ENCODE measurements around the gene AUTS2.

Gene AUTS2

DNA sequence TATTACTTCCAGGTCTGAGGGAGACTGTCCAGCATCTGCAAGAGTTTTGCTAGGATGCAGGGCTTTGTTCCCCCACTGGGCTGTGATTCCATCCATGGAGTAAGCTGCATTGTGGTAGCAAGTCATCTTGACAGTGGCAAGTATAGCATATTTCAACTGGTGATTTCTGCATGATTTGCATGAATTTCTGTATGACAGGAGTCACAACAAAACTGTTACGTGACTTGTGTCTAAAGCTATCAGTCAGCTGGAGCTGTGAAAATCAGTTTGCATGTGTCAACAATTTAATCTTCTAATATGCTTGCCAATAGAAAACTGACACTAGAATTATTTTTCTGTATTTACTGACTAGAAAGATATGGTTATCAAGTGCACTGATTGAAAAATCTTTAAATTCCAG is 344.3 kb downstream of the AUTS2 start:
- no peaks in the 10 kb centered on the region for H3K4me1 ChIP-seq (ENCODE audit: control insufficient read depth in 1 of 2, insufficient read depth in 2 of 2, low read length in 2 of 2)
- H3K36me3 ChIP-seq (ENCODE audit: control insufficient read depth in 1 of 2, insufficient read depth in 2 of 2, low read length in 2 of 2) = no peaks in the 10 kb centered on the region
- no peaks in the 10 kb centered on the region for H3K9me3 ChIP-seq (ENCODE audit: control insufficient read depth in 1 of 2, low read length in 2 of 2)
- no peaks in the 10 kb centered on the region for H3K27me3 ChIP-seq (ENCODE audit: low read depth, low read length)
- no peak overlapping the region for H3K27ac ChIP-seq (ENCODE audit: low read length)
- no peak overlapping the region for H3K4me3 ChIP-seq (ENCODE audit: low read depth in 1 of 2, low read length in 2 of 2)

DNA sequence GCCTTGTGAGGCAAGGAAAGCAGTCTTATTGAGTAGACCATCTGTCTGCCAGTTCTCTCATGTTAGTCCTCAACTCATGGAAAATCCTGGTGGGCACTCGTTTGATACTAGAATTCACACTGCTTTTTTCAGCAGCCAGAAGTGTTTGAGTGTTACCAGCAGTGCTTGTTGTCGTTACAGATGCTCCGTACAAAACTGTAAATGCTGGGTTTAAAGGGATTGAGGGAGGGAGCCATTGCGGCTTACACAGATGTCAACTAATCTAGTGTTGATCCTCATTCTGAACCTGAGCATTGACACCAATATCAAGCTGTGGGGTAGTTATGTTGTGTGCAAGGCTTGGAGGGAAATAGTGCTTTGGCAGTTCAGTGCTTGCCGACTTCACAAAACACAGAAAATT is 348.6 kb downstream of the AUTS2 start:
- no peaks in the 10 kb centered on the region for H3K27me3 ChIP-seq (ENCODE audit: low read depth, low read length)

DNA sequence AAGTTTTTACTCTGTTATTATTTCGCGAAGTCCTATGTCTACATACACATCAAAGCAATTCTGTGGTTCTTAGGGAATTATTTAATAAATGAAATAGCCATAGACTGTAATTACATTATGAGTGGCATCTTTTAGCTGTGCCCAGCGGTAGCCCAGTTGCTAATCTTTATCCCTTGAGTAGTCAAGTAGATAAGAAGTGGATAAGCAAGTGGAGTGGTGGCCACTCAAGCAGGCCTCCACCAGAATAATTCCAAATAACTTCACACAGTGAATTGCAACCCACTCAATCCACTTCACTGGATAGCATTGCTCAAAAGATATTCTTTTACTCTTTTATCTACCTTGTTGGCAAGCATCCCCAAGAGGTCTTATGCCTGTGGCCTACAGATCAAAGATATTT is 349.7 kb downstream of the AUTS2 start:
- H3K36me3 ChIP-seq (ENCODE audit: control insufficient read depth in 1 of 2, insufficient read depth in 2 of 2, low read length in 2 of 2) = no peaks in the 10 kb centered on the region
- H3K9me3 ChIP-seq (ENCODE audit: control insufficient read depth in 1 of 2, low read length in 2 of 2) = no peaks in the 10 kb centered on the region
- no peaks in the 10 kb centered on the region for H3K4me1 ChIP-seq (ENCODE audit: control insufficient read depth in 1 of 2, insufficient read depth in 2 of 2, low read length in 2 of 2)
- no peak overlapping the region for H3K4me3 ChIP-seq (ENCODE audit: low read depth in 1 of 2, low read length in 2 of 2)
- H3K27ac ChIP-seq (ENCODE audit: low read length) = no peak overlapping the region
- no peaks in the 10 kb centered on the region for H3K27me3 ChIP-seq (ENCODE audit: low read depth, low read length)

More for the DNA sequence above, 348.6 kb downstream of the AUTS2 start:
- H3K27ac ChIP-seq (ENCODE audit: low read length) = no peak overlapping the region
- no peaks in the 10 kb centered on the region for H3K36me3 ChIP-seq (ENCODE audit: control insufficient read depth in 1 of 2, insufficient read depth in 2 of 2, low read length in 2 of 2)
- H3K9me3 ChIP-seq (ENCODE audit: control insufficient read depth in 1 of 2, low read length in 2 of 2) = no peaks in the 10 kb centered on the region
- no peak overlapping the region for H3K4me3 ChIP-seq (ENCODE audit: low read depth in 1 of 2, low read length in 2 of 2)
- H3K4me1 ChIP-seq (ENCODE audit: control insufficient read depth in 1 of 2, insufficient read depth in 2 of 2, low read length in 2 of 2) = no peaks in the 10 kb centered on the region

DNA sequence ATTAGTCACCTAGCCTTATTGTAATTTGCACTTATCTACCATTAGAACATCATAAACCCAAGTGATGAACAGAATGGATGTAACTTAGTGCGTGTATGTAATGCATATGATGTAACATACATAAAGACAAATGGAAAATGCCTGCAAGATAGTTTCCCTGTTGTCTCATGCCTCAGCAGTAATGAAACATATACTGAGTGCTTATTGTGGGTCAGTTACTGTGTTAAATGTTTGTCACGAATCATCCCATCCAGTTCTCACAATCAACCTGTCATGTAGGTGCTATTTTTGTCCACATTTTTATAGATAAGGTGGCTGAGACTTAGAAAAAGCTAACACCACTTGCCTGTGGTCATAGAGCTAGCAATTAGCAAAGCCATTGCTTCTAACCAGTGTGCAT is 350.8 kb downstream of the AUTS2 start:
- Histone ChIP-seq H3K36me3 (ENCODE audit: control insufficient read depth in 1 of 2, insufficient read depth in 2 of 2, low read length in 2 of 2) (no peaks in the 10 kb centered on the region), H3K27me3 (ENCODE audit: low read depth, low read length) (no peaks in the 10 kb centered on the region), H3K4me3 (ENCODE audit: low read depth in 1 of 2, low read length in 2 of 2) (no peak overlapping the region), H3K4me1 (ENCODE audit: control insufficient read depth in 1 of 2, insufficient read depth in 2 of 2, low read length in 2 of 2) (peaks cover 0 to 5% of the 10 kb centered on the region in 2 donors), H3K27ac (ENCODE audit: low read length) (no peak overlapping the region), H3K9me3 (ENCODE audit: control insufficient read depth in 1 of 2, low read length in 2 of 2) (no peaks in the 10 kb centered on the region)

DNA sequence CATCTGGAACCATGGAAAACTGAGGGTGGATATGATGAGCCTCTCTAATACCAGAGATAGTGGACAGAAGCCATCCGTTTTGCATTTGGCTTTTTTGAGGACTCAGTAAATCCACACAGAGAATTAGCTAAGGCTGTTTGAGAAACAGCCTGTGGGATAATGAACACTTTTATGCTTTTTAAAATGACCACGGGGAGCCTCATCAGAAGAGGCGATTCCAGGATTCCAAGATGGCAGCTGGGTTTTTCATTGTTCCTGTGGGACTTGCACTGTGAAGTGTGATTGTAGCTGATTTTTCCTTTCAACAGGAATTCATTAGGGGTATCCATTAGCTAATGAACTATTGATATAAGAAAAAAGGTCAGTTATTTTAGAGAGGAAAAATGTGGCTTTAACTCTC is 353.2 kb downstream of the AUTS2 start:
- H3K9me3 ChIP-seq (ENCODE audit: control insufficient read depth in 1 of 2, low read length in 2 of 2) = no peaks in the 10 kb centered on the region
- H3K27ac ChIP-seq (ENCODE audit: low read length) = no peak overlapping the region
- H3K4me3 ChIP-seq (ENCODE audit: low read depth in 1 of 2, low read length in 2 of 2) = no peak overlapping the region
- H3K36me3 ChIP-seq (ENCODE audit: control insufficient read depth in 1 of 2, insufficient read depth in 2 of 2, low read length in 2 of 2) = no peaks in the 10 kb centered on the region
- no peaks in the 10 kb centered on the region for H3K27me3 ChIP-seq (ENCODE audit: low read depth, low read length)
- peaks cover 0 to 5% of the 10 kb centered on the region in 2 donors for H3K4me1 ChIP-seq (ENCODE audit: control insufficient read depth in 1 of 2, insufficient read depth in 2 of 2, low read length in 2 of 2)

DNA sequence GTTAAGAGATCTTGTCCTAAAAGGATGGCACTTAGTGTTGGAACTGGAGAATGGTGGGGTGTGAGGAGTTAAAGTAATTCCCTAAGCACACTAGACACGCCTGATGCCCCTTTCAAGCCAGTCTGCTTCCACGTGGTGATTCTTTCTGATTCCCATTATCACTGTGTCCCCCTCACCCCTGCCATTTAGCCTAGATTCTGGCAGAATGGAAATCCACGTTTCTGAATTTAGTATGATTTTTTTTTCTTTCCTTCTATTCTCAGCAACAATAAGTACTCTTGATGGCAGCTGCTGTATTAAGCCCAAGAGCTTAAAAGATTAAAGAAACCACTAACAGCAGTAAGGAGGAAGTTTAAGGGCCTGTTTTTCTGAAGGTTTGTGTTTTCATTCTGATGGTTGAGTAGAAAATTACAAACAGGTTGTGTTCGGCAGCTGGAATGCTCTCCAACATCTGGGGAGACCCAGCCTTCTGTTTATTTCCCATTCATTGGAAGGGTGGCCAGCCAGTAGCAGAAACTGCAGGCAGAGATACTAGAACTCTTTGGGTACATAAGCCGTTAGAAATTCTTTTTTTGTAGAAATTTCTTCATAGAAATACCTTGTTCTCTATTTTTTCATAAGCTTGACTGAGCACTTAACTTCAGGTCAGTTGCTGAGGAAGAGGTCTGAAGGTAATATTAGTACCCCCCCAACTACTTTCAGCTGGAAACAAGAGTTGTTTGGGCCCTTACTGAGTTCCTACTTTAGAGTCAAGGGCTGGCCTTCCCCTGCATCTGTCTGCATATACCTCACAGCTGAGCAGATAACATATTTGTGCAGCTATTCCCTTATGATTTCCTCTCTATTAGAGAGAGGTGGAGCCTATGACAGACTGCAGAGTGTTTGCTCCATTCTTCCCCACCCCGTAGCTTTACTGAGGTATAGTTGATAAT is 355.1 kb downstream of the AUTS2 start:
- H3K27ac ChIP-seq (ENCODE audit: low read length) = no peak overlapping the region
- peaks cover 0 to 7% of the 10 kb centered on the region in 2 donors for H3K4me1 ChIP-seq (ENCODE audit: control insufficient read depth in 1 of 2, insufficient read depth in 2 of 2, low read length in 2 of 2)
- H3K36me3 ChIP-seq (ENCODE audit: control insufficient read depth in 1 of 2, insufficient read depth in 2 of 2, low read length in 2 of 2) = no peaks in the 10 kb centered on the region
- no peaks in the 10 kb centered on the region for H3K27me3 ChIP-seq (ENCODE audit: low read depth, low read length)
- no peaks in the 10 kb centered on the region for H3K9me3 ChIP-seq (ENCODE audit: control insufficient read depth in 1 of 2, low read length in 2 of 2)
- H3K4me3 ChIP-seq (ENCODE audit: low read depth in 1 of 2, low read length in 2 of 2) = no peak overlapping the region

DNA sequence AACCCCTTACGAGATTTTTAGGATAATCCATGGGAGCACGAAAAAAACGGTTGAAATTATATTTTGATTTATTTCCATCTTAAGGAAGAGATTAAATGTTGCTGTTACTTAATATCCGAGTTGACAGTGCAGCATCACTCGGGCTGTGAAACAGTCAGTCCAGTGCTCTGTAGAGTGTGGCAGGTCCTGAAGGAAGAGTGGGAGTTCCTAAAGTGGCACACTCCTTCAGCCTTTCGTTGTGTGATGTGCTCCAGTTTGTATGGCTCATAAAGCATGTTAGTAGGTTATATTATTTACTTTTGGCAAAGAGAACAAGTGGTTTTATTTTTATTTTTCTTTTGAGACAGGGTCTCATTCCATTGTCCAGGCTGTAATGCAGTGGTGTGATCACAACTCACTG is 358.3 kb downstream of the AUTS2 start:
- Histone ChIP-seq H3K27me3 (ENCODE audit: low read depth, low read length) (no peaks in the 10 kb centered on the region), H3K4me3 (ENCODE audit: low read depth in 1 of 2, low read length in 2 of 2) (no peak overlapping the region), H3K27ac (ENCODE audit: low read length) (no peak overlapping the region), H3K9me3 (ENCODE audit: control insufficient read depth in 1 of 2, low read length in 2 of 2) (no peaks in the 10 kb centered on the region), H3K4me1 (ENCODE audit: control insufficient read depth in 1 of 2, insufficient read depth in 2 of 2, low read length in 2 of 2) (peaks cover 0 to 23% of the 10 kb centered on the region in 2 donors), H3K36me3 (ENCODE audit: control insufficient read depth in 1 of 2, insufficient read depth in 2 of 2, low read length in 2 of 2) (no peaks in the 10 kb centered on the region)

DNA sequence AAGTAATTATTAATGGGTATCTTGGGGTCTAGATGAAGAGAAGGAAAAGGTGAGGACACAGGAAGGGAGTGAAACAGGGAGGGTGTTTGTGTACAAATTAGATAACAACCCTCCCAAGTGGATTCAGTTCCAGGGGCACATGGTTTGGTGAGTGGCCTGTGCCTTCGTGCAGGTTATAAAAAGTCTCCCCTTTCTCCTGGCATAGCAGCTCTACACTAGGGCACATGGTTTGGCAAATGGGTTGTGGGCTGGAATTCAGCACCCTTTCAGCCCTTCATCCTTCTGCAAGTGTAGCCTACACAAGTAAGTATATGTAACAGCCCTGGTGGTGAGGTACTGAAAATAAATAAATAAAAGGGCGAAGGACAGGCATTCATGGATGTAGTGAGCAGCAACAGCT is 359.4 kb downstream of the AUTS2 start:
- H3K9me3 ChIP-seq (ENCODE audit: control insufficient read depth in 1 of 2, low read length in 2 of 2) = no peaks in the 10 kb centered on the region
- peaks cover 2 to 34% of the 10 kb centered on the region in 2 donors for H3K4me1 ChIP-seq (ENCODE audit: control insufficient read depth in 1 of 2, insufficient read depth in 2 of 2, low read length in 2 of 2)
- no peaks in the 10 kb centered on the region for H3K27me3 ChIP-seq (ENCODE audit: low read depth, low read length)
- H3K4me3 ChIP-seq (ENCODE audit: low read depth in 1 of 2, low read length in 2 of 2) = no peak overlapping the region
- H3K27ac ChIP-seq (ENCODE audit: low read length) = no peak overlapping the region
- H3K36me3 ChIP-seq (ENCODE audit: control insufficient read depth in 1 of 2, insufficient read depth in 2 of 2, low read length in 2 of 2) = no peaks in the 10 kb centered on the region

DNA sequence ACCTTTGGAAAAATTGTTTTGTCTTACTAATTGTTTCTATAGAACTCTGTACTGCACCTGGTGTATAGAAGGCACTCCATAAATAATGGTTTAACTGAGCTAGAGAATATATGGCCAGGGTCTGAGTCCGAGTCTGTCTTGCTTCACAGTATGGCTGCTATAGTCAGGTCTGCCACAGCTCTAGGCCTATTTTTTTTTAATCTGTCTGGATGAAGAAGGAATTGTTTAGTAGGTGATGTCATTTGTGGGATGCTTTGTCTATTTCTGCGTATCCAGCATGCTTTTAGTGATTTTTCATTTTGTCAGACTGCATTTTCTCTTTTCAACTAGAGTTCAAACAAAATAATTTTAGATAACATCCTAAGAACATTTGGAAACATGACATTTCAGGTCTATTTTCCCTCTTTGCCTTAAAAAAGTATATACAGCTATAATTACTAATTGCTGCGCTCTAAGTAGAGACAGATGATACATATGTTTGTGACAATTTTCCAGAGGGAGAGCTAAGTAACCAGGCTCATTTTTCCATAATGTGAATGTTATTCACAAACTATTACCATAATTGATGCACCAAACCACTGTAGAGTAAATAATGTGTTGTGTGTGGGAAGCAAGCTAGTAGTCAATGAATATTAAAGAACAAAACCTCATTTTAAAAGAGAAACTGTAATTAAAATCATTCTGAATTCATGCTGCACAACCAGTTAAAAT is 361.7 kb downstream of the AUTS2 start:
- H3K27me3 ChIP-seq (ENCODE audit: low read depth, low read length) = no peaks in the 10 kb centered on the region
- no peaks in the 10 kb centered on the region for H3K9me3 ChIP-seq (ENCODE audit: control insufficient read depth in 1 of 2, low read length in 2 of 2)
- peaks cover 8 to 38% of the 10 kb centered on the region in 2 donors for H3K4me1 ChIP-seq (ENCODE audit: control insufficient read depth in 1 of 2, insufficient read depth in 2 of 2, low read length in 2 of 2)
- no peak overlapping the region for H3K27ac ChIP-seq (ENCODE audit: low read length)
- no peak overlapping the region for H3K4me3 ChIP-seq (ENCODE audit: low read depth in 1 of 2, low read length in 2 of 2)
- no peaks in the 10 kb centered on the region for H3K36me3 ChIP-seq (ENCODE audit: control insufficient read depth in 1 of 2, insufficient read depth in 2 of 2, low read length in 2 of 2)

DNA sequence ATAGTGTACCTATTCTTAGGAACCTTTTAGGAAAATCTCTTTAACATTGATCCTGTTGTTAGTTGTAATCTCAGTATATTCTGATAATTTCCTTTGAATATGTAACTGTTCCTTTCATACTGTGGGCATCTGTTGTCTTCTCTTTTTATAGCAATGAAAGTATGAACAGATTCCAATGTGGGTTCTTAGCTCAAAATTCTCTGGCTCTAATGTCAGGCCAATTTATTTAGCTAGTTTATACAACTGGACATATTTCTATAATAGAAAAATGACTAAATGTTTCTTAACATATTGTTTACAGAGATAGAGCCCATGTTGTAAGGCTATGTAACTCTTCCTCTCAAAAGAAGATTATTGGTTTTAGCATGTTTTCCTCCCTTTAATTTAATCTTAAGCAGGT is 363.2 kb downstream of the AUTS2 start:
- H3K36me3 ChIP-seq (ENCODE audit: control insufficient read depth in 1 of 2, insufficient read depth in 2 of 2, low read length in 2 of 2) = no peaks in the 10 kb centered on the region
- no peaks in the 10 kb centered on the region for H3K9me3 ChIP-seq (ENCODE audit: control insufficient read depth in 1 of 2, low read length in 2 of 2)
- H3K4me3 ChIP-seq (ENCODE audit: low read depth in 1 of 2, low read length in 2 of 2) = no peak overlapping the region
- H3K4me1 ChIP-seq (ENCODE audit: control insufficient read depth in 1 of 2, insufficient read depth in 2 of 2, low read length in 2 of 2) = peaks cover 8 to 38% of the 10 kb centered on the region in 2 donors
- no peaks in the 10 kb centered on the region for H3K27me3 ChIP-seq (ENCODE audit: low read depth, low read length)
- no peak overlapping the region for H3K27ac ChIP-seq (ENCODE audit: low read length)

DNA sequence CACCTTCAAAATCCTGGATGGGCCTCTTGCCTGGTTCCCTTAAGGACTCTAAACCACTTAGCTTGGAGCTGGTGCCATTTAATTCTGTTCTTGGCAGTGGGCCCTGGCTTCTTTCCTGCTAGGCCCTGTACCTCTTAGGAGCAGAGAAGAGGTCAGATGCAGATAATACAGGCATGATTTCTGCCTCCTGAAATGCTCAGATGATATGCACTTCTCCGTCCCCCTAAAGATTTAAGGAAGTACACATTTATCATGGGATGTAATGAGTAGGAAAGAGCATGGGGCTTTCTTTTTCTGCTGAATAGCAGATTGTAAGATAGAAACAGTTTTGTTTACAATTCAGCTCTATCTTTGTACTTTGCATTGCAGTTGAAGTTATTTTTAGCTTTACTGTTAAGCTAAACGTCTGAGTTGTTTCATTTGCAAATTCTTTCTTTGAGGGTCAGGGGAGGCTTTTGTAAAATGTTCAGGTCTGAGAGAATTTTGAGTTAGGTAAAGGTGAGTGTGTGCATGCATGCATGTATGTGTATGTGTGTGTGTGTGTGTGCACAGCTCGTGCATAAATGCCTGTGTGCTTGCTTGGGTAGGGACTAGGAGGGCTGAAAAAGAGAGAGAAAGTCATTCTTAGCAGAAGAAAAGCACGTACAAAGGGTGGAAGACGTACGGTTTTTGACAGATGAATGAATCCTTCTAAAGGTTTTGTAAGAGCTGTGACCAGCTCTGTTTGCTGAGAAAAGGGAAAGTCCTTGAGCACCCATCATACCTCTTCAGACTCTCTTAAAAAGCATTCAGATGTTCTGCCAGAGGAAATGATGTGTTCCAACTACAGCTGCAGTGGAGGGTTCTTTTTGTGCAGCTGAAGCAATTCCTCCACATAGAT is 364.2 kb downstream of the AUTS2 start:
- no peaks in the 10 kb centered on the region for H3K36me3 ChIP-seq (ENCODE audit: control insufficient read depth in 1 of 2, insufficient read depth in 2 of 2, low read length in 2 of 2)
- H3K27me3 ChIP-seq (ENCODE audit: low read depth, low read length) = no peaks in the 10 kb centered on the region
- no peaks in the 10 kb centered on the region for H3K9me3 ChIP-seq (ENCODE audit: control insufficient read depth in 1 of 2, low read length in 2 of 2)
- no peak overlapping the region for H3K4me3 ChIP-seq (ENCODE audit: low read depth in 1 of 2, low read length in 2 of 2)
- H3K27ac ChIP-seq (ENCODE audit: low read length) = no peak overlapping the region
- H3K4me1 ChIP-seq (ENCODE audit: control insufficient read depth in 1 of 2, insufficient read depth in 2 of 2, low read length in 2 of 2) = peaks cover 8 to 43% of the 10 kb centered on the region in 2 donors

Measured in muscle layer of duodenum (tissue), 2 donors.